HG03520 (cell line): ENCODE measurements around the gene TBC1D32.
A peak's percentile ranks its signal among the peaks of the same experiment; 100 is the strongest.
"Not testable (repeated sequence)": the region's sequence is repeated elsewhere in the genome, so short reads cannot be mapped to it uniquely, and the experiment has no call there.

ENCODE experiments used
- ATAC-seq: cut with Tn5 transposase; IDR thresholded peaks from one replicate; pipeline ENCODE4 v1.9.1; 2021; ENCODE audit warnings: mild to moderate bottlenecking, moderate library complexity; ENCODE audit not compliant: unreplicated experiment

TBC1D32 gene

DNA sequence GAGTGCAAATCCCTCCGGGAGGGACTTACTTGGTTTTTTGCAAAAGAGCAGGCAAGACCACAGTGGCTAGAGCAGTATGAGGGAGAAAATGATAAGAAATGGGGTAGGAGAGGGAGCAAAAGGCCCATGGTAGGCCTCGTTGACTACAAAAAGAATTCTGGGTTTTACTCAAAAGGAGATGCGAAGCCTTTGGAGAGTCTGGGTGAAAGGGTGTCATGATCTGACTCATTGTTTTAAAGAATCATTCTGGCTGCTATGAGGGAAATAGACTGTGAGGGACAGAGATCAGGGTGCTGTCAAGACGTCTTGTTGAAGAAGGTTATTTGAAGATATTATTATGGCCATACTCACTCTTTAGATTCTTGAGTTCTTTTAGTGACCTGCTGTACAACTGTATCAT, 13.0 kb downstream of the TBC1D32 start:
- ATAC-seq = peak; percentile 43

DNA sequence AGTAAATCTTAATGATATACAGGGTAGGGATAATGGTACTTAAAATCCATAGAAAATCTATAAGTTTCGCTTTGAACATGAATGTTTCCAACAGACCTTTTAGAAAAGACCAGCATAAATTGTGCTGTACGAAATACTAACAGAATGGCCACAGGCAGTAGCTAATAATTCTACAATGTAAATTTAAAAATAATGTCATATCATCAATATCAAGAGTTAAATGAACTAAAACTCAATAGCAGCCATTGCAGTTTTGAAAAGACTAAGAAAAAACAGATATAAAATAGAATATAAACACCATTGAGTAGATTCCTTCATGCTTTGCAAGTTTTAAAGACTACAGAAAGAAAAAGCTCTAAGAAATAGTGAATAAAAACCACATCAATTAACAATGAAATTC, 14.7 kb downstream of the TBC1D32 start:
- ATAC-seq = no peak

DNA sequence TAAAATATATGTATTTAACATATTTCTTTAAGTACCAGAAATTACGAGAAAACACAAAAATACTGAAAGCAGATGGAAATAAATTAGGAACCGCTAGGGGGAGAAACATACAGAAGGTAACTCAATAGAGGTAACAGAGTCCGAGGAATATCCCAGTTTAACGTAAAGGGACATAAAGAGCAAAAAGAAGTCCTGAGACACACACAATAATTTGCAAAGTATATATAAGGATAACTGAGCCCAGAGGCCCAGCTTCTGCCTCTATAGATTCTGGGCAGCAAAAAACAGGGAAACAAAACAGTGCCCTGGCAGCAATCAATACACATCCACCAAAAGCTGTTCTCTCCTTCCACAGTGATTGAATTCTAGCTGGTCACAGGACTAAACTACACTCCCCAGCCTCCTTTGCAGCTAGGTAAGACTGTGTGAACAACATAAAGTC, 15.1 kb downstream of the TBC1D32 start:
- ATAC-seq = peak; percentile 60

DNA sequence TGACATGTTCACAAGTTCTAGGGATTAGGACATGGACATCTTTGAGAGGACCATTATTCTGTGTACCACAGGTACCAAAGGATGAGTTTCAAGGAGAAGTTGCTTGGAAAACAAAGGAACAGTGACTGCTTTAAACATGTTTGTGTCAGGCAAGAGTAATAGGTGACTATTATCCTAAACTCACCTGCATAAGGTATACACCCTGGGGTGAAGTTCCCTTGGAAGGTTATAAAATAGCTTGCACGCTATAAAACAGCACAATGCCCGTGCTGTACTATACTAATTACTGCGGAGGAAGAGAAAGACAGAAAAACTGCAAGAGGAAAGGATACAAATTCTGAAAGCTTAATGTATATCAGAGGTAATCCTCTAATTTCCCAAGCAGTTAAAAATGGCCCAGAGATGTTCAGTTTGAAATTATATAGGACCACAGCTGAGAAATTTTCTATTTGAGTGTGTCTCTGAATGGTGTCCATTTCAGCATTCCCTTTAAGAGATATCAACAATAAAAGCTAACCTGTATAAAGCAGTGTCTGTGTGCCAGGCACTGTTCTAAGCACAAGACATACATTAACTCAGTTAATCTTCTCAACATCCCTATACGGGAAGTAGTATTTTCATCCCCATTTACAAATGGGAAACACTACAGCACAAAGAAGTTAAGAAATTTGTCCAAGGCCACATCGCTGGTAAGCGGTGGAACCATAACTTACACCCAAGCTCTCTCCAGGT, 19.7 kb downstream of the TBC1D32 start:
- ATAC-seq = no peak

DNA sequence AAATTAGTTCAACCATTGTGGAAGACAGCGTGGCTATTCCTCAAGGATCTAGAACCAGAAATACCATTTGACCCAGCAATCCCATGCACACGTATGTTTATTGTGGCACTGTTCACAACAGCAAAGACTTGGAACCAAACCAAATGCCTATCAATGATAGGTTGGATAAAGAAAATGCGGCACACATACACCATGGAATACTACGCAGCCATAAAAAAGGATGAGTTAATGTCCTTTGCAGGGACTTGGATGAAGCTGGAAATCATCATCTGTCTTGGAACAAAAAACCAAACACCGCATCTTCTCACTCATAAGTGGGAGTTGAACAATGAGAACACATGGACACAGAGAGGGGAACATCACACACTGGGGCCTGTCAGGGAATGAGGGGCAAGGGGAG, 22.5 kb downstream of the TBC1D32 start:
- not testable (repeated sequence) for ATAC-seq

DNA sequence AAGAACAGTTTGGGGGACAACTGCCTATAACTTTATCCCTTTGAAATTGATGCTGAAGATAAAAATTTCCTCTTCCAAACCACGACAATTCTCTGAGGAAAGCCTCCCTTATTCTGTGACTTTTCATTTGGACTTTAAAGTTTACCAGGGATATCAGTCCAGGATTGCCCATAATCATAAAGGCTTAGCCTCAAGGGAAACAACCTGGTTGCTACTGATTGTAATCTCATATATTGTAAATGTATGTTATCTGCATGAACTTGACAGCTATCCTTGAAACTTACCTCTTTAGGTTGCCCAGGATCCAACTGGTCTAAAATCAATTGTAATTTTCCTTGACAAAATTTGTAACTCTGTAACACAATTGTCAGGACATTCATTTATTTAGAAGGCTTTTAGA, 23.8 kb downstream of the TBC1D32 start:
- ATAC-seq = no peak

DNA sequence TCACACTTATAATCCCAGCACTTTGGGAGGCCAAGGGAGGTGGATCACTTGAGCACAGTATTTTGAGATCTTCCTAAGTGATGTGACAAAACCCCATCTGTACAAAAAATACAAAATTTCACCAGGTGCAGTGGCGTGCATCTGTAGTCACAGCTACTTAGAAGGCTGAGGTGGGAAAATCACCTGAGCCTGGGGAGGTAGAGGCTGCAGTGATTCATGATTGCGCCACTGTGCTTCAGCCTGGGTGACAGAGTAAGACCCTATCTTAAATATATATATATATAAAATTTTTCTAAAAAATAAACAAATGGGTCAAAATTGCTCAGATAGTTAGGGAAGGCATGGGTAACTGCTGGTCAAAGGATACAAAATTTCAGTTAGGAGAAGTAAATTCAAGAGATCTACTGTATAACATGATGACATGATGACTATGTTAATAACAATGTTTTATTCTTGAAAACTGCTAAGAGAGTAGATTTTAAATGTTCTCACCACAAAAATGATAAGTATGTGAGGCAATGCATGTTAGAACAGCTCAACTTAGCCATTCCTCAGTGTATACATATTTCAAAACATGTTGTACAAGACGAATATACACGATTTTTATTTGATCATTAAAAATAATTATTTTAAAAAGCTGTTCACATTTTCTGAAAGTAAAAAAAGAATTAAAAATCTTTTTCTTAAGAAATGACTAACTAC, 24.4 kb downstream of the TBC1D32 start:
- no peak for ATAC-seq

DNA sequence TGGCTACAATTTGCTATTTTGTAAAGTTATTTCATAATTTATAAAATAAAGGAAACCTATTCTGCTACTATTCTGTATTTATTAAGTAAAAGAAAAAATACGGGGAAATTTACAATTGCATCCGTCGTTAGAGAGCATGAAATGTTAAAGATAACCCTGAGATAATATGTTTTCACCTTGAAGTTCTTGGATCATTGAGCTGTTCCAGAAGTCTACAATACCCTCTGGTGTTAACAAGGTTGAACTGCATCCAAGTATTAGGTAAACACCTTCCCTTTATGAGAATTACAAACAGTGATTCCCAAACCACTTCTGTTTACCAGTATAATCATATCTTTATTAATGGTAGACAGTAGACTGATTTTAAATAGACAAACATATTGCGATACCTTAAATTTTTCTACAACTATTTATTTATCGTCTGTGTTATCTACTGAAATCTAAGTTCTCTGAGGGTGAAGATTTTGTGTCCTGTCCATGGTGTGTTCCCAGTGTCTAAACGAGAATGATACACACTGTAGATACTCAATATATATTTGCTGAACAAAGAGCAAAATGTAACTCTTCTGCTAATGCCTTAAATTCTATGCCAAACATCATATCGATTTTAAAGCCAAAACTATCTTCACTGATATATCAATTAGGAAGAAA, 28.2 kb downstream of the TBC1D32 start:
- ATAC-seq = peak; percentile 91

DNA sequence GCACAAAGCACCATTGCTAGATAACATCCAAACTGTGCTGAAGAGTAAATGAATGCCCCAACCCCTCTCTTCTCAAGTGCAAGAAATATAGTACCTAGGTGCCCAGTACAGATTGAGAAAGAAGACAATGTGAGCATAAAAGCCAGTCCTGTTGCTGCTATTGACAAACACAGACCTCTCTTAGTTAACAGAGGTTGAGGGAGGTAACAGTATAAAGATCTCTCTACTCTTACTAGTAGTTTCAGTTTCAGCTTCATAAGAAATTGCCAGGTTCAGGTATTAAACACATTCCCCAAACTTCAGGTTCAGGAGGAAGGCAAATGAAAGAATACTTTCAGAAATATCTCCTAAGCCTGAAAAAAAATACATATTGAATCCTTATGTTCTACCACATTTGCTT, 31.4 kb downstream of the TBC1D32 start:
- ATAC-seq = peak; percentile 60

DNA sequence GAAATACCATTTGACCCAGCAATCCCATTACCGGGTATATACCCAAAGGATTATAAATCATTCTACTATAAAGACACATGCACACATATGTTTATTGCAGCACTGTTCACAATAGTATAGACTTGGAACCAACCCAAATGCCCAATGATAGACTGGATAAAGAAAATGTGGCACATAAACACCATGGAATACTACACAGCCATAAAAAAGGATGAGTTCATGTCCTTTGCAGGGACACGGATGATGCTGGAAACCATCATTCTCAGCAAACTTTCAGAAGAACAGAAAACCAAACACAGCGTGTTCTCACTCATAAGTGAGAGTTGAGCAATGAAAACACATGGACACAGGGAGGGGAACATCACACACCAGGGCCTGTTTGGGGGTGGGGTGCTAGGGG, 33.1 kb downstream of the TBC1D32 start:
- not testable (repeated sequence) for ATAC-seq

DNA sequence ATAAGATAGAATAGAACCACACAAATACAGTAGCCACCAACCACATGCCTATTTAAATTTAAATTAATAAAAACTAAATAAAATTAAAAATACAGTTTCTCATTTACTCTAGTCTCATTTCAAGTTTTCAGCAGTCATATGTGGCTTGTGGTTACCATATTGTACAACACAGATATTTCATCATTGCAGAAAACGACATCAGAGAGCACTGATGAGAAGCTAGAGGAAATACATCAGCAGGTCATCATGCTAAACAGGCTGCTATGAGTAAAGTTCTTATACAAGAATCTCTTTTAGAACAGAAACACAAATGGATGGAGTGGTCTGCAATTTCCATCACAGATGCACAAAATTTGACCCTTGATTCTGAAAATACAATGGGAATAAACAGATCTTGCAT, 36.6 kb downstream of the TBC1D32 start:
- ATAC-seq = no peak

DNA sequence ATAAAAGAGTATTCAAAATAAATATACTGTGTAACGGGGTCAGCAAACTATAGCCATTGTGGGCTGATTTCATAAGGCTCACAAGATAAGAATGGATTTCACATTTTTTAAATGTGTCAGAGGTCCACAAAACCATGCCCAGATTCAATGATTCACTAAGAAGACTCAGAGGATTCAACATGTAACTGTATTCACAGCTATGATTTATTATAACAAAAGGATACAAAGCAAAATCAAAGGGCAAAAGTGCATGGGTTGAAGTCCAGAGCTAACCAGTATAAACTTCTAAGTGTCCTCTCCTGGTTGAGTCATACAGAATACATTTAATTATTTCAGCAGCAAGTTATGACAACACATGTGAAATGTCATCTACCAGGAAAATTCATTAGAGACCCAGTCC, 49.2 kb downstream of the TBC1D32 start:
- ATAC-seq = no peak

DNA sequence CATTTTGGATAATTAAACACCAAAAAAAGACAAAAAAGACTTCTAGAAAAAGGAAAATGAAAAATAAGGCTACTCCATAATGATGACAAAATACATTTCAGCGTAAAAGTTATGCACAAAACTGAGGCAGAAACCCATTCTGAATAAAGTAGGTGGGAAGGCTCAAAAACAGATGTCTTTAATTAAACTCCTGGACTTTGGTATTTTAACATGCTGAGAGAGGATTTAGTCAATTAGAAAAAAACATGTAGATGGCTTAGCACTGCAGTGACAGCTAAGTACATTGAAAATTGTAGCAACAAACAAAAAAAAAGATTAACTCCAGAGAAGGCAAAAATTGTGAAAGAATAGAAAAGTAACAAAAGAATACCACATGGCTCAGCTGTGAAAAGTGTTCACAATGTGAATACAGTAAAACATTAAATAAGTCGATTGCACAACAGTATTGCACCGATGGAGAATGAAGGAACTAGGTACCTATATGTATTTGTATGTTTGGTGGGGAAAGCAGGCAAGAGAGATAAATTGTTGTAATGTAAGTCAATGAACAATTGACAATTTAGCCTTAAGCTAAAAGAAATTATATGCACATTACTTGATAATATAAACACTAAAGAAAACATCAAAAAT, 59.5 kb downstream of the TBC1D32 start:
- no peak for ATAC-seq

DNA sequence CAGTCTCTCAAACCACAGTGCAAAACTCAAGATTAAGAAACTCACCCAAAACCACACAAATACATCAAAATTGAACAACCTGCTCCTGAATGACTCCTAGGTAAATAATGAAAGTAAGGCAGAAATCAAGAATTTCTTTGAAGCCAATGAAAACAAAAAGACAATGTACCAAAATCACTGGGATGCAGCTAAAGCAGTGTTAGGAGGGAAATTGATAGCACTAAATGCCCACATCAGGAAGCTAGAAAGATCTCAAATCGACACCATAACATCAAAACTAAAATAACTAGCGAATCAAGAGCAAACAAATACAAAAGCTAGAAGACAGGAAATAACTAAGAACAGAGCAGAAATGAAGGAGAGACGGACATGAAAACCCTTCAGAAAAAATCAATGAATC, 70.5 kb downstream of the TBC1D32 start:
- no peak for ATAC-seq

DNA sequence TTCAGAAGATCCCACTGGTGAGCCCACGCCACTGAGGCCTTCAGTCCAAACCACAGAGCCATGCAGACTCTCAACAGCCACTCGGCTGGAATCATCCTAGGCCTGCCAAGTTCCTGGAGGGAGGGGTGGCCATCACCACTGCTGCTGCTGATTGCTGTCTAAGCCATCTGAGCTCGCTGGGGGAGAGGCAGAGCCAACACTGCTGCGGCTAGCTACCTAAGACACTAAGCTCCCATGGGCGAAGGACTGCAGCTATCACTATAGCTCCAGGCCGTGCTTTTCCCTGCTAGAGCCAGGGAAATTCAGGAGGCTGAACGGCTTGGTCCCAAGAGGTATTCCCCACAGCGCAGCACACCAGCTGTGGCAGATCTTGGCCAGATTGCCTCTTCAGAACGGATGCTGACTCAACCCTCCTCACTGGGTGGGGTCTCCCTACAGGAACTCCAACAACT, 73.6 kb downstream of the TBC1D32 start:
- no peak for ATAC-seq

DNA sequence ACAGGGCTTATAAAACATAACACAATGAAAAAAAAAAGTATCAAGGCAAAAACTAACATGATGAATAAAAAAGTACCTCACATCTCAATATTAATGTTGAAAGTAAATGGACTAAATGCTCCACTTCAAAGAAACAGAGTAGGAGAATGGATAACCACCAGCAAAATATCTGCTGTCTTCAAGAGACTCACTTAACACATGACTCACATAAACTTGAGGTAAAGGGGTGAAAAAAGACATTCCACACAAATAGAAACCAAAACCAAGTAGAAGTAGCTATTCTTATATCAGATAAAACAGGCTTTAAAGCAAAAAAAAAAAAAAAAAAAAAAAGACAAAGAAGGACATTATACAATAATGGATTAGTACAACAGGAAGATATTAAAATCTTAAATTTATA, 86.9 kb downstream of the TBC1D32 start:
- no peak for ATAC-seq

DNA sequence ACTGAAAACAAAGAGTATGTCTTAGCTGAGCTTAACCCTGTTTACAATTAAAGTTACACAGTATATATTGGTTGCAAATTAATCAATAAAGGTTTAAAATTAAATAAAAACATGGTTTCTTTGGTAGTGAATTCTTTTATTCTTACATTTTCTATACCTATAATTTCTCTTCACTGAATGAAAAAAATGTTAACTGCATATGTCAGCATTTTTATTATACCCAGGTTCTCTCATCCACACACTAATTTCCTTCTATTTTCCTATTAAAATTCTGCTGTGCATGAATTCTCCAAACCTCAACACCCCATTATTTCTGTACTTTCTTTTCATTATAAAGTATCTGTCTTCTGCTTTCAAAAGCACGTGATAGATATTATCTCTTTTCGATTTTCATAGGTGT, 91.9 kb downstream of the TBC1D32 start:
- no peak for ATAC-seq

DNA sequence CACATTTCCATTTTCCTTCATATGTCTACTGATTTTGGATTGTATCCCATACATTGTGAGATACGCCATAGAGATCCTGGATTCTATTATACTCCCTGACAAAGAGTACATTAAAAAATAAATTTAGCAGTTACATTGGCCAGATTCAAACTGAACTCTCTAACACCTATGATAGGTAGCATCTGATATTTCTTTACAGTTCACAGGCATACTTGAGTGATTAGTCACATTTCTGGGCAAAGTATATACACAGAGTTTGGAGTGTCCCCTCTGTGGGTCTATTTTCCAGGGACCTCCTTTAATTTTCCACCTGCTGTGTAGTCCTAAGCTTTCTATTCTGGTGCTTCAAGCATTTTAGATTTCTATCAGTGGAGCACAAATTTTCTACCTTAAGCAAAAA, 96.4 kb downstream of the TBC1D32 start:
- no peak for ATAC-seq

DNA sequence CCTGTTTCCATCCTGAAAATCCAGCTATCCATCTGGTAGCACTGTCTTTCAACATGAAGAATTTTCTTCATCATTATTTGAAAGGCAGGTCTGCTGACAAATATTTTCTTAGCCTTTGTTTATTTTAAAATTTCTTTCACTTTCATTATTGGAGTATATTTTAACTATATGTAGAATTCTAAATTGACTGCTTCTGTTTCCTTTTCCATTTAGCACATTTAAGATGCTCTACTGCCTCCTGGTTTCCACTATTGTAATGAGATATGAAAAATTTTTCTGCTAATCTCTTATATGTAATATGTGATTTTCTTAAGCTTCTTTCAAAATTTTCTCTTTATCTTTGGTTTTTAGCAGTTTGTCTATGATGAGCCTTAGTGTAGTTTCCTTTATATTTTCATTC, 97.3 kb downstream of the TBC1D32 start:
- peak; percentile 58 for ATAC-seq

DNA sequence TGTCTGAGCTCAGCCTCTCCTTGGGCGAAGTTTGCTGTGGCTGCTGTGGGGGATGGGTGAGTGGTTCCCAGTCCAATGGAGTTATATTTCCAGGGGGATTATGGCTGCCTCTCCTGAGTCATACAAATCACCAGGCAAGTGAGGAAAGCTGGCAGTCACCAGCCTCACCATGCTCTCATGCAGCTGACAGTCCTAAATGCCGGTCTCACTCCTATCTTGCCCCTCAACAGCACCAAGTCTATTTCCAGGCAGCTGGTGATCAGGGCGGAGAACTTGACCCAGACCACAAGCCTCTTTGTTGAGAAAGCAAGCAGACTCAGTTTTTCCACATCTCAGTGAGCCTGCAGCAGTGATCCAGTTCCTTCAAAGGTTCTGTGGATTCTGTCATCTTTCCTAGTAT, 98.9 kb downstream of the TBC1D32 start:
- no peak for ATAC-seq

DNA sequence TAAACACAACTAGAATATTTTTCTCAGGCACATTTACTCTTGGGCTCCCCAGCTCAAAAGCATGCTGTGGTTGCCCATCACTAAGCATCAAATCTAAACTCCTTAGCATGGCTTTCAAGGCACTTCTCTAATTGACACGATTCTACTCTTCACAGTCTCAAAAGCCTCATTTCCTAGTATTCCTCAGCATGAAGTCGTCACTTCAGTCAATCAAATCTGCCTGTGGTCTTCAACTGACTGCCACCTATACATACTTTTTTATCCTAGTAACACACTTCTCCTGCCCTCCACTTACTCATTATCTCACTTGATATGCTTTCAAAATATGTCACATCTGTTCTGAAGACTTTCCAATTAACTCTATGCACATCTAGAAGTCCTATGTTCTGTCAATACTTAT, 110.3 kb downstream of the TBC1D32 start:
- ATAC-seq = no peak

DNA sequence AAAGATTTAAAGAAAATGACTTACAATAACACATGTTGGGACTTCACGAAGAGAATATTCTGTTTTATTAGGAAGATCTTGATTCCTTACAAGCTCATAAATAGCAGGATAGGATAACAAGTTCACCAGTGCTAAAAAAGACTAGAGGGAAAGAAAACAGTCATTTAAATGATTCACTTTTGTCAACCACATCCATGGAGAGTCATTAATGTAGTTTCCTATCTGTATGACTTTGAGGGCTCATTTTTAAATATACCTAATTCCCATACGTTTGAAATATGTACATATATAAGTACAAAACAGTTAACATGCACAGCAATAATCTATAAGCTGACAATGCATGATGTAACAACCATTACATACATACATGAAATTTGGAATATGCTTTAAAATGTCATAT, 111.1 kb downstream of the TBC1D32 start:
- ATAC-seq = no peak
